ENCODE data around the gene KDM4B.
"Not testable (repeated sequence)": the region's sequence is repeated elsewhere in the genome, so short reads cannot be mapped to it uniquely, and the experiment has no call there.

Gene KDM4B

GRCh38 chr19:5025027-5025426, 56.1 kb downstream of the KDM4B start:
- TF ChIP-seq CTCF (IDR thresholded peaks at IDR 0.05; ENCODE audit: insufficient read depth, missing control alignments) = no peak
- DNase-seq (ENCODE audit: insufficient read length, low spot score) = peak; percentile 67
- no peak for FAIRE-seq

GRCh38 chr19:5026706-5027273, 57.9 kb downstream of the KDM4B start:
- DNase-seq (ENCODE audit: insufficient read length, low spot score) = no peak
- no peak for FAIRE-seq
- TF ChIP-seq CTCF (IDR thresholded peaks at IDR 0.05; ENCODE audit: insufficient read depth, missing control alignments) = no peak

- DNase-seq (ENCODE audit: insufficient read length, low spot score) = no peak
- no peak for TF ChIP-seq CTCF (IDR thresholded peaks at IDR 0.05; ENCODE audit: insufficient read depth, missing control alignments)
- FAIRE-seq = no peak
Observed at GRCh38 chr19:5028229-5028886, 59.4 kb downstream of the KDM4B start.

GRCh38 chr19:5029596-5029995, 60.7 kb downstream of the KDM4B start:
- not testable (repeated sequence) for DNase-seq (ENCODE audit: insufficient read length, low spot score)

DNA sequence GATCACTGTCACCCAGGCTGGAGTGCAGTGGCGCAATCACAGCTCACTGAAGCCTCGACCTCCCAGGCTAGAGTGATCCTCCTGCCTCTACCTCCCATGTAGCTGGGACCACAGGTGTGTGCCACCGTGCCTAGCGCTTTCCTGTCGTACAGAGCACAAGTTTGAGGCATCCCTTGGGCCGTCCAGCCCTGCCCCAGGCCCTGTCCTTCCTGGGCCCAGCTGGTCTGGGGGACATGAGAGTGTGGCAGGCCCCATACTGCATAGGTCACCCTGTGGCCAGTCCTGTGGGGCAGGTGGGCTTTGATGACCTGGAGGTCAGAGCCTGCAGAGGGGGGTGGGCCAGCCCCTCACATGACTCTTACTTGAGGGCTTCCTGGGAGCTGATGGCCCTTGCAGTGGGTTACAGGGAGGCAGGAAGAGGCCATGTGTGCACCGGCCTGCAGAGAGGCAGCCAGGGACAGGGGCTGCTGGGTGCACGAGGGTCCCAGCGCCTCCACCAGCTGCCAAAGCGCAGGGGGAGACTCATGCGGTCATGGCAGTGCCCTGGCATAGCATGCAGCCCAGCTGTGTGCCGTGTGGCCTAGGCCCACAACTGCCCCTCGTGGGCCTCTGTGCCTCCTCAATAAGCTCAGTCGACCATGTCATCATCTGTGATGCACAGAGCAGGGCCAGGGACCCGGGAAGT, 61.4 kb downstream of the KDM4B start:
- no peak for DNase-seq (ENCODE audit: insufficient read length, low spot score)
- no peak for TF ChIP-seq CTCF (IDR thresholded peaks at IDR 0.05; ENCODE audit: insufficient read depth, missing control alignments)
- FAIRE-seq = no peak

More at GRCh38 chr19:5029596-5029995, 60.7 kb downstream of the KDM4B start:
- TF ChIP-seq CTCF (IDR thresholded peaks at IDR 0.05; ENCODE audit: insufficient read depth, missing control alignments) = peak; percentile 64
- not testable (repeated sequence) for FAIRE-seq

GRCh38 chr19:5030822-5031221, 61.9 kb downstream of the KDM4B start:
- FAIRE-seq = no peak
- TF ChIP-seq CTCF (IDR thresholded peaks at IDR 0.05; ENCODE audit: insufficient read depth, missing control alignments) = no peak
- DNase-seq (ENCODE audit: insufficient read length, low spot score) = no peak

Data from D721Med (cell line).